Hippocampal formation (tissue), 2 donors: ENCODE data around the gene SYT3.
"Not testable (repeated sequence)": the region's sequence is repeated elsewhere in the genome, so short reads cannot be mapped to it uniquely, and the experiment has no call there.

Experiments
- DNase-seq, 2 donors: peaks; one replicate each; lab custom pipeline; 2025; lab: John Stamatoyannopoulos, UW

SYT3 gene

DNA sequence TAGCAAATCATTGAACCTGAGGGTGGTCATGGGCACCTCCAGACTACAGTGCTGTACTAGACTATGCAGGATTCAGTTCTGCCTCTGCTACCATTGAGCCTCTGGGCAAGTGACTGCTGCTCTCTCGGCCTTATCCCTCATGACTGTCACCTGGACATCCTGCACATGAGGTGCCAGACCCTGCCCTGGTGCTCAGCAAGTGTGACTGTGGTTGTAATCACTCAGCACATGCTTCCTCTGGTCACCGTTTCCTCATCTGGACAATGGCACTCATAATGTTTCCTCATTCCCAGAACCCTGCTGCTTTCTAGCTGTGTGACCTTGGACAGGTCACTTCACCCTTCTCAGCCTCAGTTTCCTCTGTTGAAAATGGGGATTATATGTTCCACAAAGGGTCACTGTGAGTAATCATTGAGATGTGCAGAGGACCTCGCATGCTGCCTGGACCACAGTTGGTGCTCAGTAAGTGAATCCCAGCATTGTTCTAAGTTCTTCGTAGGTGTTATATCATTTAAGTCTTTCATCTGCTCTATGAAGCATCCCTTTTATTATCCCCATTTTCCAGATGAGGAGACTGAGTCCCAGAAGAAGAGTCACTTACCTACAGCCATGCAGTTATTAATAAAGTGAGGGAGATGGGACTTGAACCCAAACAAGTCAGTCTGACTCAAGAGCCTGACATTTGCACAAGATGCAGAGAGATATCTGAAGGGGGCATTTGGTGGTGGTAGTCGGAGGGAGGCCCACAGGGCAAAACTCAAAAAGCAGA, 3.2 kb downstream of the SYT3 start:
- no peak for DNase-seq

- DNase-seq: no peak
Observed at GRCh38 chr19:50633973-50634372, 5.7 kb downstream of the SYT3 start.

DNA sequence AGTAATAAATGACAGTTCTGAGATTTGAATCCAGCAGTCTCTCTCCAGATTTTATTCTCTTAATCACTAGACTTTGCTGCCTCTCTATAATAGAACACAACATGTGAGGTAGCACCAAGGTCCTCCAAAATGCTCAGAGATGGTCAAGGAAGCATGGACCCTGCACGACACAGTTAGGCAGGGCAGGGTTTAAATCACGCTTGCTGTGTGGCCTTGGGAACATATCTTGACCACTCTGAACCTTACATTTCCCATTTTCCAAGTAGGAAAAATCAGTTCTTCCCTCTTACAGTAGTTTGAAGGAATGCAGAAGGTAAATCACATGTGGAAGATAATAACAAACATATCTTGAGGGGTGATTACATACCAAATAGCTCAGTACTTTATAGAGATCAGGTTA, 6.3 kb downstream of the SYT3 start:
- no peak for DNase-seq

DNA sequence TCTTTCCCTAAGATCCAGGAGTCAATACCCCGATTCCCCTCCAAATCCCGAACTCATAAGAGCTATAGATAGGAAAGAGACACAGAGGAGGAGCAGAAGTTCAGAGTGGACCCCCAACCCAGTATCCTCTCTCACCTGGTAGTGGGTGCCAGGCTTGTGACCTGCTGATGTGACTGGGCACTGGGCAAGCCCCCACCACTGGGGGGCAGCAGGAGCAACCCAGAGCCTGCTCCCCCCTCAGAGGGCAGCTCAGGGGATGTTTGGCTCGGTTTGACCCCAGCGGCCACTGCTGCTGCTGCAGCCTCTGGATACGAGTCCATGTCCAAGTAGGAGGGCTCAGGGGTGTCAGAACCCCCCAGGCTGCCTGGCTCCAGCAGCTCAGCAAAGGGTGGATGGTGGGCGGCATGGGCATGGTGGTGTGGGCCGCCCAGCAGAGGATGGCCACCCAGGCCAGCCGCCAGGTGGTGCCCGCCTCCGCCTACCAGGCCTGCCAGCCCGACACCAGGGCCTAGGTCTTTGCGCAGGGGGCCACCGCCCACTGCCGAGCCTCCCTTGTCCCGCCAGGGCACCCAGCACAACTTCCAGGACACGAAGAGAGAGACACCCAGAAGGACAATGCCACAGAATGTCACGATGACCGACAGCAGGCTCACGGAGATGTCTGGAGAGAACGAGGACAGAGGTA, 7.4 kb downstream of the SYT3 start:
- DNase-seq: no peak

GRCh38 chr19:50629801-50630200, 9.9 kb downstream of the SYT3 start:
- DNase-seq: no peak

GRCh38 chr19:50629194-50629593, 10.5 kb downstream of the SYT3 start:
- DNase-seq: no peak

- DNase-seq: no peak
Observed at GRCh38 chr19:50628551-50628950, 11.1 kb downstream of the SYT3 start.

DNA sequence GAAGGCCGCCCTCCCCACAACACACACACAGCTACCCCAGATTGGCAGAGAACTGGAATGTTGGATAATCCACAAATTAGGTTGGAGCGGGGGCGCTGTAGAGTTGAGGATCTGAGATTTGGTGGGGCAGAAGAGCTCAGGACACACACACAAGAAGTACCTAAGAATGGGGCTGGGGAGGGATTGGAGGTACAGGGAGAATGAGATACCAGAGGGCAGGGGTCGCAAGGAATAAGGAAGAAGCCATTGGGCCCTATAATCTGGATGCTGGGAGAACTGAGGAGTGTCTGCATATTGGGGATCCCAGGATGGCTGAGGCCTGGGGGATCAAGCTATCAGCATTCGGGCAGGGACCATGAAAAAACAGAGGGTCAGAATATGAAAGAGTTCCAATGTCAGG, 11.5 kb downstream of the SYT3 start:
- no peak for DNase-seq

GRCh38 chr19:50626795-50627194, 12.9 kb downstream of the SYT3 start:
- no peak for DNase-seq

- DNase-seq: no peak
Observed at GRCh38 chr19:50626011-50626410, 13.7 kb downstream of the SYT3 start.

- no peak for DNase-seq
Observed at GRCh38 chr19:50624949-50625600, 14.6 kb downstream of the SYT3 start.

GRCh38 chr19:50620394-50620906, 19.2 kb downstream of the SYT3 start:
- not testable (repeated sequence) for DNase-seq

- DNase-seq: not testable (repeated sequence)
Observed at GRCh38 chr19:50619184-50619583, 20.5 kb downstream of the SYT3 start.

- not testable (repeated sequence) for DNase-seq
Observed at GRCh38 chr19:50618379-50618778, 21.3 kb downstream of the SYT3 start.

DNA sequence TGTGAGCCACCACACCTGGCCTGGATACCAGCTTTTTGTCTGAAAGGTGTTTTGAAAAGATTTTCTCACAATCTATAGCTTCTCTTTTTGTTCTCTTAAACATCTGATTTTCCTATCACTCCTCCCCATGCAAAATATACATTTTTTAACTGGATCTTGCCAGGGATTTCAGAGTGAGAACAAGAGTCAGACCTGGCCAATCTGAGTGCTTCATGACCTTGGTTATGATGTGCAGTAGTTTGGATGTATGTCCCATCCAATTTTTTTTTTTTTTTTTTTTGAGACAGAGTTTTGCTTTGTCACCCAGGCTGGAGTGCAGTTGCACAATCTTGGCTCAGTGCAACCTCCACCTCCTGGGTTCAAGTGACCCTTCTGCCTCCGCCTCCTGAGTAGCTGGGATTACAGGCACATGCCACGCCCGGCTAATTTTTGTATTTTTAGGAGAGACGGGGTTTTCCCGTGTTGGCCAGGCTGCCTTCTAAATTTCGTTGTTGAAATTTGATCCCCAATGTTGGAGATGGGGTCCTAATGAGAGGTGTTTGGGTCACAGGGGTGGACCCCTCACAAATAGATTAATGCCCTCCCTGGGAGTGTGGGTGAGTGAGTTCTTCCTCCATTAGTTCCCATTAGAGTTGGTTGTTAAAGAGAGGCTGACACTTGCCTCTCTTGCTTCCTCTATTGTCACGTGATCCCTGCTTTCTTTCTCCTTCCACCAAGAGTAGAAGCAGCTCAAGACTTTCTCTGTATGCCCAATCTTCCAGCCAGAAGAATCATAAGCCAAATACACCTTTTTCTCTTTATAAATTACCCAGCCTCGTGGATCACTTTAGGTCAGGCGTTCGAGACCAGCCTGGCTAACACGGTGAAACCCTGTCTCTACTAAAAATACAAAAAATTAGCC, 26.9 kb downstream of the SYT3 start:
- not testable (repeated sequence) for DNase-seq

GRCh38 chr19:50607874-50608785, 31.6 kb downstream of the SYT3 start:
- peak; percentile 86 to 94 for DNase-seq

DNA sequence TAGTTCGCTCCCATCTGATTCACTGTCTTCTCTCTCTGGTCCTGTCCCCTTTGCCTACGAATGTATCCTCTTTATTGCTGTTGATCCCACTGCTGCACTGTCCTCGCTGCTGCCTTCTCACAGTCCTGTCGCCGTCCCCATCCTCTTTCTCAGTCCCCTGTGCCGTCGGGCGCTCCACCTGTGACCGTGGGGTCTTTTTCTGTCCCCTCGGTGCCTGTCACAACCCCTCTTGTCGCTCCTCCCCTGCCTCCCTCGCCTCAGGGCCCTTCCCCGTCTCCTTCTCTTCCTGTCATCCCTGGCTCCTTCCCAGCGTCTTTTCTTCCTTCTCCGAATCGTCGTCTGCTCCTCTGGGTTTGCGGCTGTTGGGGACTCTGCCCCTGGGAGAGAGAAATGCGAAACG, 32.3 kb downstream of the SYT3 start:
- DNase-seq: no peak

DNA sequence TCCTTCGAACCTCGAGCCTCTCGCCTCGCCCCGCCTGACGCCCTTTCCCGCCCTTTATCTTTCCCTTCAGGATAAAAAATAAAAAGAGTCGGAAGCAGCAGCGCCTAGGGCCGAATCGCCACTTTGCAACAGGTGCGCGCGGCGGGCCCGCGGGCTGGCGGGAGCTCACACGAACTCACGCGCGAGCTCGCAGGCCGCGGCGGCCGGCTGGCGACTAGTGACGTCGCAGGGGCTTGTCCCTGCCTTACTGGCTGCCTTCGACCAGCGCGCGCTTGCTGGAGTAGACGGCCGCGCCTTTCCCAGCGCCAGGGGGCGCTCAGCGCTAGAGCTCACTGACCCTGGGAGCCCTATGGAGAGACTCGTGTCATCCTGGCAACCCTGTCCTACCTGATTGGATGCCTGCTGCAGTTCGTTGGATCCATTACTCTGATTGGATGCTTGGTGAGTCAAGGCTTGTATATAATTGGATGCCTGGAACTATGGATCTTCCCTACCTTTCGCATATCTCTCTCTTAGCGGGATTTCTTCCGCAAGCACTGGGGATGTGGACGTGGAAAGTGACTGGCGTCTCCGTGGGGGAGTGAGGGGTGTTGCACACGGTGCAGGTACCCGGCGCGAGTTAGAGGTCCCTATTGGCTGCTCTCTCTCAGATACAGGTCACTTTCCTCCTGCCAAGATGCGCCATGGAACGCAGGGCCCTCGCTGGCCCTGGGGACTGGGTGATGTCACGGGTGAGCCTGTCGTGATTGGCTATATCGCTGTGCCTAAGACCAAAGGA, 33.4 kb downstream of the SYT3 start:
- not testable (repeated sequence) for DNase-seq

DNA sequence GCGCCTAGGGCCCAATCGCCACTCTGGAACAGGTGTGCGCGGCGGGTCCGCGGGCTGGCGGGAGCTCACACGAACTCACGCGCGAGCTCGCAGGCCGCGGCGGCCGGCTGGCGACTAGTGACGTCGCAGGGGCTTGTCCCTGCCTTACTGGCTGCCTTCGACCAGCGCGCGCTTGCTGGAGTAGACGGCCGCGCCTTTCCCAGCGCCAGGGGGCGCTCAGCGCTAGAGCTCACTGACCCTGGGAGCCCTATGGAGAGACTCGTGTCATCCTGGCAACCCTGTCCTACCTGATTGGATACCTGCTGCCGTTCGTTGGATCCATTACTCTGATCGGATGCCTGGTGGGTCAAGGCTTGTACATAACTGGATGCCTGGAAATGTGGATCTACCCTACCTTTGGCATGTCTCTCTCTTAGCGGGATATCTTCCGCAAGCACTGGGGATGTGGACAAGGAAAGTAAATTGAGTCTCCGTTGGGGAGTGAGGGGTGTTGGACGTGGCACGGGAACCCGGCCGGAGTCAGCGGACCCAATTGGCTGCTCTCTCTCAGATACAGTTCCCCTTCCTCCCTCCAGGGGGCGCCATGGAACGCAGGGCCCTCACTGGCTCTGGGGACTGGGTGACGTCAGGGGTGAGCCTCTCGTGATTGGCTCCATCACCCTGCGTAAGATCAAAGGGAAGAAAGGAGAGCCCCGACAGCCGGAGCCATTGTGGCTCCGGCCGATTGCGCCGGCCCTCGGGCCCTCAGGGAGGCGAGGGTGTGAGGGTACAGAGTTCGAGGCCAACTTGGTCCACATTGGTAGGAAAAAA, 35.2 kb downstream of the SYT3 start:
- DNase-seq: not testable (repeated sequence)
